ENCODE results near the gene MORN1. TPM values are rescaled to one million over a fixed set of nuclear protein-coding genes. Genes with fewer than 3 reads are reported as not detected.

The MORN1 gene
- total and polyA plus RNA-seq, 11 donors: 2.2 to 8.2 (median 3.8) TPM

GRCh38 chr1:2413495-2414296, 22.3 kb upstream of the MORN1 start:
- intact Hi-C loops (cut with DNase I): loop anchor here (1.0 to 10.0 kb wide), 12 partner anchors 113 to 1011 kb away; partner anchors contain the start of genes PANK4 (in 6 of the 10) and PRXL2B (in 2 of the 10)
- TF ChIP-seq POLR2A (IDR thresholded peaks at IDR 0.05) (no peak), CTCF (IDR thresholded peaks at IDR 0.05) (no peak)
- Histone ChIP-seq H3K36me3 (peaks cover 0 to 11% (median 0%) of the 10 kb centered on the region in 9 donors), H3K4me3 (peak overlapping the region; percentile 67 to 98 (median 91)), H3K9me3 (no peaks in the 10 kb centered on the region), H3K27me3 (peaks cover 3 to 31% (median 23%) of the 10 kb centered on the region in 9 donors), H3K4me1 (peaks cover 4 to 37% (median 25%) of the 10 kb centered on the region in 12 donors), H3K27ac (peak overlapping the region in 4 of 12 donors; percentile 85 to 93 (median 89))
- peak in 1 of 5 donors; percentile 60 for DNase-seq
- ATAC-seq: no peak
- WGBS, 4 donors: 50 to 56% (median 53%) methylated on average over 20 to 28 of the region's 28 CpGs

DNA sequence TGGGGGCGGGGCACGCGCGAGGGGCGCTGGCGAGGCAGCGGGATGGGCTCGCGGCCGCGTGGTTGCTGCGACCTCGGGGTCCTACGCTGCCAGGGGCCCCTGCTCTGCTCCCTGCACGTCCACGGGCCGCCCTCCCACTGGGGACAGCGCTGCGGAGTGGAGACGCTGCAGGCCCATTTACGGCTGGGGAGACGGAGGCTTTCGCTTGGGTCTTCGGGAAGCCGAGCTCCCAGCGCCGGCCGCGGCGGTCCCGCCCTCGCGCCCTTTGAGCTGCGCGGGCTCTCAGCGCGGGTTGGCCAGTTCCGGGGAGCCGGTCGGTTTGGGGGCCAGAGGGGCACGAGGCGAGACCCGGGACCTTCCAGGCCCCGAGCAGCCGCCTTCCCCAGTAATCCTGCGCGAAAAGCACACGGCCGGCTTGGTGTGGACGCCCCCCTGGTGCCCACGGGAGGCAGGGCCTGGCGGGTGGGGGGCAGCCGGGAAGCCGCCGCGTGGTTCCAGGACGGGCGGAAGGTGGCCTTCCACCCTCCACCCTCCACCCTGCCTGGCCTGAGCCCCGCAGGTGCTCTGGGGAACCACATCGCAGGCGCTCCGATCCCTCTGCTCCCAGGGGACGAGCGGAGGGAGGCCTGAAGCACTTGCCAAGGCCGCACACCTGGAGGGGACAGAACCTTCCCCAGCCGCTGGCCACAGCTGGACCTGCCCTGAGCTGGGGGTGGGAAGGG, 21.6 kb upstream of the MORN1 start:
- Histone ChIP-seq H3K4me3 (peak overlapping the region; percentile 67 to 98 (median 91)), H3K4me1 (peaks cover 4 to 37% (median 26%) of the 10 kb centered on the region in 12 donors), H3K36me3 (peaks cover 0 to 17% (median 5%) of the 10 kb centered on the region in 9 donors), H3K9me3 (no peaks in the 10 kb centered on the region), H3K27me3 (peaks cover 0 to 24% (median 20%) of the 10 kb centered on the region in 9 donors), H3K27ac (peak overlapping the region; percentile 41 to 93 (median 86))
- DNase-seq (peak in 2 of 5 donors; percentile 37 to 67), ATAC-seq (peak in 2 of 4 donors; percentile 1 to 41)
- no peak for TF ChIP-seq CTCF (IDR thresholded peaks at IDR 0.05)
- TF ChIP-seq POLR2A (IDR thresholded peaks at IDR 0.05): no peak
- 3 to 14% (median 4%) methylated on average over 18 to 66 of the region's 66 CpGs for WGBS, 4 donors
- intact Hi-C loops (cut with DNase I): loop anchor here (2.0 to 10.0 kb wide), 10 partner anchors 114 to 1012 kb away; partner anchors contain the start of genes PANK4 (in 6 of the 10) and PRXL2B (in 2 of the 10)

DNA sequence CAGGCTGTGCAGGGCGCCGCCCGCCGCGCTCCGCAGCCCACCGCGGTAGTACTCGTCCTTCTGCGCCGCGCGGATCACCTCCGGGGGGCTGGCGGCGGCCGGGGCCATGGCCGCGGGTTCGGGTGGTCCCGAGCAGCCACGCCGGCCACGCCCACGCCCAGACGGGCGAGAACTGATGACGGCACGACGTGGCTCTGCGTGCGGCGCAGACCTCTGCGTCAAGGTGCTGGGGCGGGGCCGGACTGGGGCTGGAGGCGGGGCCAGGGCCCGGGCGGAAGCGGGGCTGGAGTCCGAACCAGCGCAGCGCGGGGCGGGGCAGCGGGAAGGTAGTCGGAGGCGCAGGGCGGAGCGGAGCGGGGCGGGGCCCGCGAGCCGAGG, 21.0 kb upstream of the MORN1 start, which contains the start of gene PEX10:
TSS of gene PEX10 (minus strand) at position 170 of the 378 bp plus-strand sequence. CDS start at position 108, 62 bp downstream.
- Histone ChIP-seq H3K36me3 (peaks cover 0 to 21% (median 7%) of the 10 kb centered on the region in 9 donors), H3K27me3 (peaks cover 0 to 21% (median 14%) of the 10 kb centered on the region in 9 donors), H3K4me1 (peaks cover 4 to 37% (median 26%) of the 10 kb centered on the region in 12 donors), H3K27ac (peak within 1 kb of the TSS; percentile 41 to 93 (median 86)), H3K9me3 (no peaks in the 10 kb centered on the region), H3K4me3 (peak within 1 kb of the TSS; percentile 67 to 98 (median 91))
- intact Hi-C loops (cut with DNase I): loop anchor here (2.0 to 10.0 kb wide), 10 partner anchors 114 to 1012 kb away; partner anchors contain the start of genes PANK4 (in 6 of the 10) and PRXL2B (in 2 of the 10)
- DNase-seq (peak; percentile 96 to 99 (median 98)), ATAC-seq (peak; percentile 90 to 96 (median 94))
- TF ChIP-seq POLR2A (IDR thresholded peaks at IDR 0.05): peak in 1 of 2 donors; percentile 70
- TF ChIP-seq CTCF (IDR thresholded peaks at IDR 0.05): no peak
- WGBS, 4 donors: 0% methylated on average over 16 to 55 of the region's 55 CpGs; no CpG with 5 or more reads in 1 of the 4 donors
